Activated CD4-positive, alpha-beta T cell treated with anti-CD3 and anti-CD28 coated beads, Interleukin-2, amount 50 U/mL, for 4 hours (primary cell): ENCODE results near the gene EXOSC3.

Experiments
- DNase-seq, 2 experiments: peaks; one replicate each; pipeline ENCODE4 v3.0.0-alpha.2; 2020

Gene EXOSC3

DNA sequence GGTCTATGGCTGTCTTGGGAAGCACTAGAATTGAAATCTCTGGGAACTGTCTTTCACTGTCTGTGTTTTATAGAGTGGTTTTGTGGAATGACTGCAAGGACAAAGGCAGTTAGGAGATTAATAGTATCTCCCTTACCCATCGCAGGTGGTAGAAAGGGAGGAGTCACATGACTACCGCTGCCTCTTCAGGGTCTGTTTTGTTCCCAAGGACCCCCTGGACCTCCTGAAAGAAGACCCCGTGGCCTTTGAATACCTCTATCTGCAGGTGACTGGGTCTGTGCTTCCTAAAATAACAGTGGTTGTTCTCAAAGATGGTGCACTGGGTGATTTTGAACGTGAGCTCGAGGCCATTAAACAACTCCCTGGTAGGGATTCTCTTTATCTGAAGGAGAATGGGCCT lies 54.0 kb downstream of the EXOSC3 start:
- no peak for DNase-seq

- no peak for DNase-seq
These were observed 54.6 kb downstream of the EXOSC3 start for GRCh38 chr9:37730256-37730655.
